Vagina (tissue), 2 donors: ENCODE results near the gene CNMD.

Experiments
- POLR2A ChIP-seq, 2 donors: fragments of 450-650 bp; IDR thresholded peaks; one replicate each; pipeline ENCODE4 v1.6.1; 2017; ENCODE audit warnings: antibody characterized with exemption in 2 of 2, mild to moderate bottlenecking in 2 of 2, moderate library complexity in 2 of 2
- POLR2AphosphoS5 ChIP-seq, 2 donors: sonication (generic); formaldehyde crosslinking; IDR thresholded peaks; one replicate each; pipeline ENCODE4 v1.9.0; 2017; ENCODE audit warnings: antibody characterized with exemption in 2 of 2, mild to moderate bottlenecking in 2 of 2, low read depth in 1 of 2; ENCODE audit not compliant: insufficient read depth in 1 of 2
- TF ChIP-seq, protein P1 (sequence below), 3 experiments: fragments of 450-650 bp in 2 of 3; fragments of 200-600 bp in 1 of 3; sonication (generic) in 1 of 3; IDR thresholded peaks; one replicate each; pipeline ENCODE4 v1.5.1; 2017 to 2019; ENCODE audit warnings: antibody characterized with exemption in 3 of 3, mild to moderate bottlenecking in 2 of 3, moderate library complexity in 2 of 3

GRCh38 chr13:52758114-52758513 is 18.5 kb upstream of the CNMD start:
- no peak for TF ChIP-seq POLR2A (IDR thresholded peaks at IDR 0.05)
- TF ChIP-seq, protein P1, sequence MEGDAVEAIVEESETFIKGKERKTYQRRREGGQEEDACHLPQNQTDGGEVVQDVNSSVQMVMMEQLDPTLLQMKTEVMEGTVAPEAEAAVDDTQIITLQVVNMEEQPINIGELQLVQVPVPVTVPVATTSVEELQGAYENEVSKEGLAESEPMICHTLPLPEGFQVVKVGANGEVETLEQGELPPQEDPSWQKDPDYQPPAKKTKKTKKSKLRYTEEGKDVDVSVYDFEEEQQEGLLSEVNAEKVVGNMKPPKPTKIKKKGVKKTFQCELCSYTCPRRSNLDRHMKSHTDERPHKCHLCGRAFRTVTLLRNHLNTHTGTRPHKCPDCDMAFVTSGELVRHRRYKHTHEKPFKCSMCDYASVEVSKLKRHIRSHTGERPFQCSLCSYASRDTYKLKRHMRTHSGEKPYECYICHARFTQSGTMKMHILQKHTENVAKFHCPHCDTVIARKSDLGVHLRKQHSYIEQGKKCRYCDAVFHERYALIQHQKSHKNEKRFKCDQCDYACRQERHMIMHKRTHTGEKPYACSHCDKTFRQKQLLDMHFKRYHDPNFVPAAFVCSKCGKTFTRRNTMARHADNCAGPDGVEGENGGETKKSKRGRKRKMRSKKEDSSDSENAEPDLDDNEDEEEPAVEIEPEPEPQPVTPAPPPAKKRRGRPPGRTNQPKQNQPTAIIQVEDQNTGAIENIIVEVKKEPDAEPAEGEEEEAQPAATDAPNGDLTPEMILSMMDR (IDR thresholded peaks at IDR 0.05): no peak
- TF ChIP-seq POLR2AphosphoS5 (IDR thresholded peaks at IDR 0.05; ENCODE audit: insufficient read depth in 1 of 2, low read depth in 1 of 2): no peak
